Measurements from ENCODE around the gene IL4.
"Not testable (repeated sequence)": the region's sequence is repeated elsewhere in the genome, so short reads cannot be mapped to it uniquely, and the experiment has no call there.

The IL4 gene

DNA sequence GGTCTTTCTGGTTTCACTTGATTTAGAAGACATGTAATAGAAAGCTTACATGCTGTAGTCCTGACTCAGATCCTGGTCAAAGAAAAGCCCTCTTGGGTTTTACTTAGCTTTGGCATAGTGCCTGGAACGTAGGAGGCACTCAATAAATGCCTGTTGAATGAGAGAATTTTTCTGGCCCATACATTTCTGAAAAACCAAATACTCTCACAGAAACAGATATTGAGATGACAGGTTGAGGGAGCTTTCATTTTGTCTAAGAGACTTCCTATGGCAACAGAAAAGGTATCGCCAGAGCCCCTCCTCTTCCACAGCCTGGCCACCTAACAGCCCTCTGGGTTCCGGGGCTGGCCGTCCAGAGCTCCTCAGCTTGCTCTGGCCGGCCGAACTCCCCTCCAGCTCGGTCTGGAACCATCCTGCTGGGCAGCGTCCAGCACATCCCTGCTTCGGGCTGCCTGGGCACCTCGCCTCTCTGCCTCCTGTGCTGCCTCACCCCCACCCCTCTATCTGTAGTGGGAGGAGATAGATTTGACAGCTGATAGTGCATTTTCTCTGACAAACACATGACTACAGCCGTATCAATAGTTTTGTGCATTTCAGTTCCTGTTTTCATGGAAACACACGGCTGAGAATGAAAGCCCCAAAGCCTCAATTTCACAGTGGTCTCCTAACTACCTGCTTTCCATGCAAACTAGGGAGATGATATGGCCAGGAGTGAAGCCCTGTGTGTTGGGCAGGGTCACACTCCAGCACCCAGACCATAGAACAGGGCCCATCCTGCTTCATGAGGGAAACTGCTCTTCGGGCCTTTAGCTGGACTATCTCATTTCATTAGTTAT, 1.1 kb downstream of the IL4 start:
- DNase-seq: no peak

DNA sequence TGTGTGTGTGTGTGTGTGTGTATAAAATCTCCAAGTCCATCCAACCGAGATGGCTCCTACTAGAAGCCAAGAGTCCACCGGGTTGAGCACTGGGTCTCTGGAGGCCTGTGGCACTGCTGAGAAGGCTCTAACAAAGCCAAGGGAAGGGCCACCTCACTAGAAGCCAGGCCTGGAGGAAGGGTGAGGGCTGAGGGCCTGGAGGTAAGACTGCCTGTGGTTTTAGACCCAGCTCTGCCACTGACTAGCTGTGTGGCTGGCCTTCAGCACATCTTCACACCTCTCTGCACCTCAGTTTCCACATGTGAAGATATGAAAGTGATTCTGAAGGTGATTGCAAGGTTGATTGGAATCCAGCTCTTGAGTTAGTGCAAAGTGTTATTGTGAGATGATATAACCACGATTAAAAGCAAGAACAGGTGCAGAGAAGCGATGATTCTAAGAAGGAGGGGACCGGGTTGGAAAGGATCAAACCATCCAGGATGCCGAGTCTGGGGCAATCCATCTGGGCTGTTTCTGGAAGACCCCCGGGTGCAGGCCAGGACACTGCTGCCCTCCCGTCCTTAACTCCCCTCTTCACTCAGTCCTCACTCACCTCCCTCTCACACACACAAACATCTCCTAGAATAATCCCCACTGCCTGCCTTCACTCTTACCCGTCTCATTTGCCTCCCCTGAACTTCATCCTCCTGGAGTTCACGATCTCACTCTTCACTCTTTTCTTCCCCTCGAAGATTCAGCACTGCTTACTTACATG, 2.3 kb downstream of the IL4 start:
- no peak for DNase-seq

GRCh38 chr5:132677191-132677590, 3.4 kb downstream of the IL4 start:
- DNase-seq: no peak

DNA sequence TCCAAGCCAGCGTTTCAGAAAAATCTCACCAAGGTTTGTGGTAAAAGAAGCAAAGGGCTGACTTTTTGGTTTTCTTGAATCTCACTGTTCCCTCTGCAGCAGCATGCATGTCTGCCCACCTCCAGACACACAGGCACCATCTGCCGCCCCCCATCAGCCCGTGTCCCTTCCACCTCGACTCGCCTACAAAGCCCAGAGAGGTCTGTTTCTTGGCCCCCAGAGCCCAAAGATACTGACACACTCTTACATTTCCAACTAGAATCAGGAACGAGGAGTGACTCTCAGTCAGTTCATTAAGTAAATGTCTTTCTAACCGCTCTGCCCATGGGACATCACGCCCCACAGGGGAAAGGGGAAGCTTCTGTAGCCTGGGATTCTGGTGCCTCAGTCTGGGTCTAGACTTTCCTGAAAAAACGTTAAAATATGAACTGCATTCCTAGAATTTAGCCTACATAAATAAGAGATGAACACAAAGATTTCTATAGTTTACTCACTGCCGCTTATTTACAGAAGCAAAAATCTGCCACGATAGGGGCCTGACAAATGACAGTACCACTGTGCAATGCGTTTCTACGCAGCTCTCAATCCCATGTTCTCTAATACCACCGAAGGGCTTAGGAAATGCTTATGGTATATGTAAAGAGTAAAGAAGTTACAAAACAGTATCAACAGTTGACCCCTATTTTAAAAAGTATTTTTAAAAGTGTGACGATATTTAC, 4.1 kb downstream of the IL4 start:
- DNase-seq: no peak

- no peak for DNase-seq
Observed at GRCh38 chr5:132678735-132679134, 4.9 kb downstream of the IL4 start.

GRCh38 chr5:132679166-132679565, 5.4 kb downstream of the IL4 start:
- DNase-seq: no peak

GRCh38 chr5:132679717-132680380, 6.1 kb downstream of the IL4 start:
- DNase-seq: no peak

- DNase-seq: no peak
Observed at GRCh38 chr5:132680780-132681475, 7.1 kb downstream of the IL4 start.

GRCh38 chr5:132681476-132681831, 7.7 kb downstream of the IL4 start:
- no peak for DNase-seq

GRCh38 chr5:132681983-132682382, 8.2 kb downstream of the IL4 start:
- no peak for DNase-seq

DNA sequence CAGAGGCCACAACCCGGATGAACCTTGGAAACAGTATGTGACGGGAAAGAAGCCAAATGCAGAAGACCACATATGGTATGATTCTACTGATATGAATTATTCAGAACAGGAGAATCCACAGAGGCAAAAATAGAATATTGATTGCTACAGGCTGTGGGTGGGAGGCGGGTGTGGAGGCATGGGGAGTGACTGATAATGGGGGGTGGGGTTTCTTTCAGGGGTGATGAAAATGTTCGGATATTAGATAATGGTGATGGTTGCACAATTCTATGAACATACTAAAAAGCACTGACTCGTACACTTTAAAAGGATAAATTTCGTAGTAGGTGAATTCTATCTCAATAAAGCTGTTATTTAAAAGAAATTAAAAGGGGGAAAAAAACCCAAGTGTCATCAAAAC, 10.7 kb downstream of the IL4 start:
- DNase-seq: no peak

- no peak for DNase-seq
Observed at GRCh38 chr5:132684922-132685720, 11.3 kb downstream of the IL4 start.

DNA sequence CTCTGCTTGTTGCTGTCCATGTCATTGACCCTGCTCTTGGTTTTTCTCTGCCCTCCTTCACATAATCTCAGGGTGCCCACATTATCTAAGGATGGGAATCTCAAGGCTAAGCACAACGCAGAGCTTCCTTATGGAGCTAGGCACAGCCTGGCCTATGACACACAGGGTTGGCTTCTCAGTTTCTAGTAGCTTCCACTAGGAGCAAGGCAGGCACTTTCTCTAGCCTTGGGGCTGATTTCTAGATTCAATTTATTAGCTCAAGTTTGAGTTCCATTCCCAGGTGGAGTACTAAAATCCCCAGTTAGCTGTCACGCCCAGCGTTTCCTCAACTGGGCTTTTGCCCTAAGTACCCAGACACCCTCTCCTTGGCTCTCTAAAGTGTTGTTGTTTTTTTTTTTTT, 12.4 kb downstream of the IL4 start:
- DNase-seq: no peak

DNA sequence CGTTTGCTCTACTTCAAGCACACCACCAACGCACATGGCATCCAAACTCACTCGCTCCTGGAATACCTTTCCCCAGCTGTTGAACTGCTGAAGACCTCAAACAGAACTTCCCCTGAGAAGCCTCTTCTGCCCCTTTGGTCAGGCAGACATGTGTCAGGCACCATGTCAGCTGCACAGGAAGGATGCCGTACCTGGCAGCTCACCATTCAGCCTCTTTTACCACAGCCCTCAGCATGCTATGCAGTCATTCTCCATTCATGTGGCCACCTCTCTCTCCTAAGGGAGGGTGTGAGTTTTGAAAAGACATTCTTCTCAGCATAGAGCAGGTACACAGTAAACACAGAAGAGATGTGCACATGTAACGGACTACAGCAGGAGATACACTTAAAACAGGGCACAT, 14.2 kb downstream of the IL4 start:
- DNase-seq: no peak

DNA sequence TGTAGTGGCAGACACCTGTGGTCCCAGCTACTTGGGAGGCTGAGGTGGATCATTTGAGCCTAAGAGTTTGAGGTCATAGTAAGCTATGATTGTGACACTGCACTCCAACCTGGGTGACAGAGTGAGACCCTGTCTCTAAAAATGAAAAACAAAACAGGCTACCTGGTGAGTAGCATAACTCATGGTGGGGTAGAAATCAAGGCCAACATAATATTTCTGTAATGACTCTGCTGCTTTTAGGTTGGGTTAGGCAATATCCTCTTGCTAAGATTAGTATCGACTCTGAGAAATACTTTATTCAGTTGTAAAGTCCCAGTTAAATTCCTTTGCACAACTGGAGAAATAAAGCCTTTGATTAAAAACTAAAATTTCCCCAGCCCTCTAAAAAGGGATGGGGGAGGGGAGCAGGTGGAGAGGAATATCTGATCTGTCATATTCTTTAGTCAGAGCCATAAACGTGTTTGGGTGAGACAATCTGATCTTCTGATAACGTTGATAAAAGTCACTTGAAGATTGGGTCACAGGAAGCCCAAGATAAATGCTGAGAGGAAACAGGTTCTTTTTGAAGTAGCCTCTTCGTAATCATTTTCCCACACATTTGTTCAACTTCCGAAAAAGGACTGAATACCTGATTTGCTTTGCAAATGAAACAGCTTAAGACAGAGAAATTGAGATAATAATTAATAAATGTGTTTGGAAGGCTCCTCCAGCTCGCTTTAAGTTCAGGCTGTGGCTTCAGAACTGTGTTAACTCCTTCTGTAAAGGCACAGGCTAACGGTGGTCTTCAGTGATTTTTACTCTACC, 14.9 kb downstream of the IL4 start:
- DNase-seq: no peak

DNA sequence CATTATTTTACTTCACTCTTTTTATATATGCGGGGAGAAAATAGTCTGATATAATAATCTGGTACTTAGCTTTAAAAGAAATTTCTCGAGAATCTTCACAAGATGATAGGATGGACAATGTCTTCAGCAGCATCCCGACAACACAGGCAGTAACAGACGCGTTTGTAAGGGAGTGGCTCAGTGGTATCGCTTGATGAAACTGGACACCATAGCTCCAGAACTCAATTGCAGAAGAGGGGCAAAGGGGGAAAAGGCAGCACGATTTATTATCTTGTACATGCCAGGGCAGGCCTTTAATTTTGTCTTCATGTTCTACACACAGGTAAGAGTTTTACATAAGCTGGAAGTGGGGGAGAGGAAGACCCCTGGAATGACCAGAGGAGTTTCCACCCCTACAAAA, 15.7 kb downstream of the IL4 start:
- DNase-seq: no peak

DNA sequence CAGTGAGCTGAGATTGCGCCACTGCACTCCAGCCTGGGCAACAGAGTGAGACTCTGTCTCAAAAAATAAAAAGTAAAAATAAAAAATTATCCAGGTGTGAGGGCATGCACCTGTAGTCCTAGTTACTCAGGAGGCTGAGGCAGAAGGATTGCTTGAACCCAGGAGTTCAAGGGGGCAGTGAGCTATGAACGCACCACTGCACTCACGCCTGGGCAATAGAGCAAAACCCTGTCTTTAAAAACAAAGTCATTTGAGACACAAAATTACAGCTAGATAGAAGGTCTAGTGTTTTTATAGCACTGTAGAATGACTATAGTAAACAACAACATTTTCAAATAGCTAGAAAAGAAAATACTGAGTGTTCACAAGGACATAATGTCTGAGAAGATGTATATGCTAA, 16.4 kb downstream of the IL4 start:
- no peak for DNase-seq

- DNase-seq: not testable (repeated sequence)
Observed at GRCh38 chr5:132691755-132692631, 18.2 kb downstream of the IL4 start.

- no peak for DNase-seq
Observed at GRCh38 chr5:132692632-132692967, 18.8 kb downstream of the IL4 start.

DNA sequence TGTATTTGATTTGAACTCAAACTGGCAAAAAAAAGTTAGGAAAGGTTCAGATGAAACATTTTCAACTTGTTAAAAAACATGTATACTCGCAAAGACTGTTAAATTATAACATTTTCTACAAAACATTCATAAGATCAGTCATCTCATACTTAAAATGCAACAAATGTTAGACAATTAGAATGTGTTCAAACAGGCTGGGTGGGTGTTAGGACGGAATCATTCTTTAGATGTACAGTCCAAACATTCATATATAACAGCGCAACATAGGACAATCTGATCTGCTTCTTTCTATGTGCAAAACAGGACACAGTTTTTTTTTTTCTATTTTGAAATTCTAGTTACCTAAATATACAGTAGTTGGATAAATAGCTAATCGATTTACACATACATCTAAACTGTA, 22.2 kb downstream of the IL4 start:
- no peak for DNase-seq
